IMR-90 (cell line): Measurements from ENCODE around the gene ARHGAP28. TPM values are rescaled to one million over a fixed set of nuclear protein-coding genes. Genes with fewer than 3 reads are reported as not detected.

Experiments
- ATAC-seq: fragments of 200-7000 bp; cut with Tn5 transposase; 2 replicates; pipeline ENCODE4 v1.9.1; 2020; ENCODE audit warnings: low read depth, mild to moderate bottlenecking, moderate library complexity
- BruUV-seq: library from RNA; stranded (reverse); fragments of 400-500 nt; replicated peaks from 2 replicates; lab custom pipeline; 2021; lab: Mats Ljungman, UMichigan
- CTCF ChIA-PET: fragments of 300-600 bp; formaldehyde crosslinking; extraction: SDS; loops from one replicate; lab custom pipeline; 2021; ENCODE audit warnings: antibody characterized with exemption; lab: Yijun Ruan, JAX
- POLR2A ChIA-PET: fragments of 300-600 bp; sonication (Branson Sonifier 250); formaldehyde crosslinking; loops from one replicate; lab custom pipeline; 2022; ENCODE audit warnings: antibody characterized with exemption; ENCODE audit not compliant: unreplicated experiment; lab: Charles Lee
- DNase-seq: peaks from one replicate; pipeline ENCODE4 v3.0.0; 2013
- H2AFZ ChIP-seq: replicated peaks from 2 replicates; pipeline ENCODE3; 2013; ENCODE audit warnings: low read length, mild to moderate bottlenecking; ENCODE audit not compliant: poor library complexity
- H2AK5ac ChIP-seq: 2 replicates; pipeline ENCODE4 v1.6.1; 2013; ENCODE audit warnings: low read depth, low read length, inconsistent platforms
- H2AK9ac ChIP-seq: replicated peaks from 2 replicates; pipeline ENCODE3; 2013; ENCODE audit warnings: mild to moderate bottlenecking, low read depth, low read length, moderate library complexity; ENCODE audit not compliant: poor library complexity
- H2BK120ac ChIP-seq: 2 replicates; pipeline ENCODE4 v1.6.1; 2013; ENCODE audit warnings: low read depth, low read length, inconsistent platforms
- H2BK15ac ChIP-seq: 3 replicates; pipeline ENCODE4 v1.6.1; 2013; ENCODE audit warnings: low read depth, low read length, inconsistent platforms
- H2BK20ac ChIP-seq: 2 replicates; pipeline ENCODE4 v1.6.1; 2013; ENCODE audit warnings: low read depth, mild to moderate bottlenecking, inconsistent platforms, low read length, moderate library complexity
- H2BK5ac ChIP-seq: 2 replicates; pipeline ENCODE4 v1.6.1; 2013; ENCODE audit warnings: mild to moderate bottlenecking, low read depth, low read length, inconsistent platforms; ENCODE audit not compliant: poor library complexity, severe bottlenecking
- H3K14ac ChIP-seq: replicated peaks from 2 replicates; pipeline ENCODE4 v1.6.1; 2013; ENCODE audit warnings: low read depth, low read length, inconsistent platforms
- H3K18ac ChIP-seq: 2 replicates; pipeline ENCODE4 v1.6.1; 2013; ENCODE audit warnings: low read depth, low read length, control low read depth
- H3K23ac ChIP-seq: 2 replicates; pipeline ENCODE4 v1.6.1; 2013; ENCODE audit warnings: low read depth, low read length, inconsistent platforms
- H3K27ac ChIP-seq: 2 replicates; pipeline ENCODE4 v1.5.1; 2013; ENCODE audit warnings: mild to moderate bottlenecking, control low read depth, low read length; ENCODE audit not compliant: insufficient read depth
- H3K27me3 ChIP-seq: 2 replicates; pipeline ENCODE4 v1.6.1; 2013; ENCODE audit warnings: low read length; ENCODE audit not compliant: control insufficient read depth, insufficient read depth
- H3K36me3 ChIP-seq: 2 replicates; pipeline ENCODE4 v1.6.1; 2013; ENCODE audit warnings: low read length, mixed read lengths; ENCODE audit not compliant: control insufficient read depth, insufficient read depth
- H3K4ac ChIP-seq: 2 replicates; pipeline ENCODE4 v1.6.1; 2013; ENCODE audit warnings: low read depth, low read length, inconsistent platforms
- H3K4me1 ChIP-seq: 2 replicates; pipeline ENCODE4 v1.6.1; 2013; ENCODE audit warnings: low read length, mixed read lengths; ENCODE audit not compliant: control insufficient read depth, insufficient read depth
- H3K4me2 ChIP-seq: 2 replicates; pipeline ENCODE4 v1.6.1; 2013; ENCODE audit warnings: low read depth, mild to moderate bottlenecking, control low read depth, low read length, moderate library complexity
- H3K4me3 ChIP-seq: 2 replicates; pipeline ENCODE4 v1.5.1; 2013; ENCODE audit warnings: low read depth, mild to moderate bottlenecking, control low read depth, low read length, moderate library complexity; ENCODE audit not compliant: insufficient read depth
- H3K56ac ChIP-seq: 2 replicates; pipeline ENCODE4 v1.6.1; 2013; ENCODE audit warnings: low read length, inconsistent platforms; ENCODE audit not compliant: insufficient read depth; ENCODE audit errors: extremely low read depth
- H3K79me1 ChIP-seq, 2 experiments: 2 replicates each; pipeline ENCODE4 v1.6.1; 2013; ENCODE audit warnings: low read length in 2 of 2, inconsistent platforms in 1 of 2, low read depth in 1 of 2
- H3K9ac ChIP-seq: 2 replicates; pipeline ENCODE4 v1.6.1; 2013; ENCODE audit warnings: low read depth, low read length, control low read depth
- H3K9me1 ChIP-seq: 2 replicates; pipeline ENCODE4 v1.6.1; 2013; ENCODE audit warnings: low read length, inconsistent platforms; ENCODE audit not compliant: insufficient read depth
- H3K9me3 ChIP-seq: 2 replicates; pipeline ENCODE4 v1.6.1; 2013; ENCODE audit warnings: low read length; ENCODE audit not compliant: control insufficient read depth, insufficient read depth
- H4K20me1 ChIP-seq: 2 replicates; pipeline ENCODE4 v1.6.1; 2013; ENCODE audit warnings: low read length, inconsistent platforms; ENCODE audit not compliant: insufficient read depth
- H4K5ac ChIP-seq: 2 replicates; pipeline ENCODE4 v1.6.1; 2013; ENCODE audit warnings: mild to moderate bottlenecking, low read depth, low read length, control low read depth
- H4K8ac ChIP-seq, 2 experiments: 2 replicates each; pipeline ENCODE4 v1.6.1; 2013; ENCODE audit warnings: low read depth in 2 of 2, low read length in 2 of 2, control low read depth in 1 of 2, inconsistent platforms in 1 of 2
- H4K91ac ChIP-seq: 2 replicates; pipeline ENCODE4 v1.6.1; 2013; ENCODE audit warnings: low read depth, low read length, inconsistent platforms; ENCODE audit not compliant: insufficient read depth
- BHLHE40 ChIP-seq: fragments of 150-350 bp; IDR thresholded peaks from 2 replicates; pipeline ENCODE4 v1.6.1; 2016; ENCODE audit warnings: mild to moderate bottlenecking, low read depth, low read length
- CHD1 ChIP-seq: IDR thresholded peaks from 2 replicates; pipeline ENCODE4 v1.6.1; 2012; ENCODE audit warnings: low read depth, low read length, improper control_type of control experiment
- CTCF ChIP-seq: conservative IDR thresholded peaks from 2 replicates; pipeline ENCODE4 v1.5.1; 2012; ENCODE audit warnings: mild to moderate bottlenecking, low read depth, low read length, improper control_type of control experiment
- FOS ChIP-seq: fragments of 150-350 bp; IDR thresholded peaks from 2 replicates; pipeline ENCODE4 v1.6.1; 2016; ENCODE audit warnings: low read depth, low read length
- MAFK ChIP-seq: IDR thresholded peaks from 2 replicates; pipeline ENCODE4 v1.6.1; 2012; ENCODE audit warnings: low read depth, low read length, improper control_type of control experiment
- MXI1 ChIP-seq: IDR thresholded peaks from 2 replicates; pipeline ENCODE4 v1.6.1; 2012; ENCODE audit warnings: low read depth, mild to moderate bottlenecking, low read length, moderate library complexity, borderline replicate concordance
- NFE2L2 ChIP-seq: fragments of 150-350 bp; IDR thresholded peaks from 2 replicates; pipeline ENCODE4 v1.6.1; 2016; ENCODE audit warnings: low read depth, mild to moderate bottlenecking, low read length
- RAD21 ChIP-seq: IDR thresholded peaks from 2 replicates; pipeline ENCODE4 v1.6.1; 2012; ENCODE audit warnings: low read length, improper control_type of control experiment
- RCOR1 ChIP-seq: IDR thresholded peaks from 2 replicates; pipeline ENCODE4 v1.6.1; 2012; ENCODE audit warnings: mild to moderate bottlenecking, low read length, improper control_type of control experiment; ENCODE audit not compliant: insufficient replicate concordance
- RFX5 ChIP-seq: IDR thresholded peaks from 2 replicates; pipeline ENCODE4 v1.8.0; 2012; ENCODE audit warnings: low read depth, mild to moderate bottlenecking, low read length, moderate library complexity
- WGBS, 2 experiments: methylation state at CpG; one replicate each; pipeline versions ENCODE4 v1.1.5 to v1.1.7; 2013; ENCODE audit warnings: missing lambda C conversion rate in 2 of 2; ENCODE audit not compliant: insufficient read length in 1 of 2; ENCODE audit errors: extremely low coverage in 2 of 2; 5-methylcytosine and 5-hydroxymethylcytosine counted together
- dilution Hi-C: fragments of 300-500 bp; cut with HindIII; formaldehyde crosslinking; loops from one replicate; pipeline ENCODE4 v1.14.3; 2018; ENCODE audit warnings: low sequenced_read_pairs; ENCODE audit not compliant: unreplicated experiment
- in situ Hi-C: fragments of 300-500 bp; cut with MboI; formaldehyde crosslinking; loops from 3 replicates; pipeline ENCODE4 v1.14.3; 2019; ENCODE audit warnings: low sequenced_read_pairs, inconsistent platforms, mixed read lengths
- intact Hi-C: fragments of 100-400 bp; cut with micrococcal nuclease; formaldehyde crosslinking; loops from 2 replicates; pipeline ENCODE4 v1.10.0; 2022
- polyA plus RNA-seq, 3 experiments: library from polyadenylated mRNA; depleted of rRNA; stranded (reverse); fragments of >200 nt; gene quantifications; 2 replicates each; pipeline ENCODE4 v1.2.3, GENCODE V29; 2012; ENCODE audit warnings: low replicate concordance in 1 of 3
- total RNA-seq: library from RNA; depleted of rRNA; stranded (reverse); fragments of >200 nt; gene quantifications from 2 replicates; pipeline ENCODE4 v1.2.3, GENCODE V29; 2012
- TF ChIP-seq, protein P1 (sequence below): fragments of 150-350 bp; IDR thresholded peaks from 2 replicates; pipeline ENCODE4 v1.6.1; 2016; ENCODE audit warnings: low read depth, mild to moderate bottlenecking, low read length, moderate library complexity, borderline replicate concordance
- TF ChIP-seq, protein P2 (sequence below): fragments of 150-350 bp; IDR thresholded peaks from 2 replicates; pipeline ENCODE4 v1.6.1; 2017; ENCODE audit warnings: mild to moderate bottlenecking, antibody characterized with exemption, low read length, low read depth

Gene ARHGAP28
- total and polyA plus RNA-seq, 2 of the 4 experiments (the other 2 are of a cell fraction) = 1.8 to 3.8 TPM

DNA sequence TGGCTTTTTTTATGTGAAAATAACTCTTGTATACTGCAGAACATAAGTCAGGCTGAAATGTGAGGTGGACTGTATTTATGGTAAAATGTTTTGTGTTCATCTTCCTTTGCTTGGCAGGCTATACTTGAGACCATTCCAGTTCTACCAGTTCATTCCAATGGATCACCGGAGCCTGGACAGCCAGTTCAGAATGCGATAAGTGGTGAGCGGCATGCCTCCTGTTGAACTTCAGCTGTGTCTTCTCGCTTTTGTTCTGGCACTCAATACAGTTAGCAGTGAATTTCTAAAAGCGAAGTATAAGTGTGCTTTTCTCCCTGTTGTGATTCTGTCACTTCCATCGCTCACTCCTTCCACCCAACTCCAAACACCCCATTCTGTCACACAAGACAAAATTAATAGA, 138.5 kb downstream of the ARHGAP28 start:
- CTCF ChIA-PET = no interaction called here
- H3K56ac ChIP-seq = no peak overlapping the region
- in situ Hi-C loops = no loop called here
- ATAC-seq (no peak), DNase-seq (no peak)
- no peak overlapping the region for H3K27ac ChIP-seq
- no peak overlapping the region for H2BK120ac ChIP-seq
- no peak overlapping the region for H2AK9ac ChIP-seq
- dilution Hi-C loops = no loop called here
- H2AFZ ChIP-seq = no peak overlapping the region
- no peaks in the 10 kb centered on the region for H3K9me3 ChIP-seq
- no peaks in the 10 kb centered on the region for H3K79me1 ChIP-seq
- TF ChIP-seq FOS (no peak), CTCF (no peak), MAFK (no peak), MXI1 (no peak), RCOR1 (no peak), BHLHE40 (no peak), CHD1 (no peak), RAD21 (no peak), RFX5 (no peak), NFE2L2 (no peak)
- TF ChIP-seq, protein P1, sequence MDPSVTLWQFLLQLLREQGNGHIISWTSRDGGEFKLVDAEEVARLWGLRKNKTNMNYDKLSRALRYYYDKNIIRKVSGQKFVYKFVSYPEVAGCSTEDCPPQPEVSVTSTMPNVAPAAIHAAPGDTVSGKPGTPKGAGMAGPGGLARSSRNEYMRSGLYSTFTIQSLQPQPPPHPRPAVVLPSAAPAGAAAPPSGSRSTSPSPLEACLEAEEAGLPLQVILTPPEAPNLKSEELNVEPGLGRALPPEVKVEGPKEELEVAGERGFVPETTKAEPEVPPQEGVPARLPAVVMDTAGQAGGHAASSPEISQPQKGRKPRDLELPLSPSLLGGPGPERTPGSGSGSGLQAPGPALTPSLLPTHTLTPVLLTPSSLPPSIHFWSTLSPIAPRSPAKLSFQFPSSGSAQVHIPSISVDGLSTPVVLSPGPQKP = no peak
- TF ChIP-seq, protein P2, sequence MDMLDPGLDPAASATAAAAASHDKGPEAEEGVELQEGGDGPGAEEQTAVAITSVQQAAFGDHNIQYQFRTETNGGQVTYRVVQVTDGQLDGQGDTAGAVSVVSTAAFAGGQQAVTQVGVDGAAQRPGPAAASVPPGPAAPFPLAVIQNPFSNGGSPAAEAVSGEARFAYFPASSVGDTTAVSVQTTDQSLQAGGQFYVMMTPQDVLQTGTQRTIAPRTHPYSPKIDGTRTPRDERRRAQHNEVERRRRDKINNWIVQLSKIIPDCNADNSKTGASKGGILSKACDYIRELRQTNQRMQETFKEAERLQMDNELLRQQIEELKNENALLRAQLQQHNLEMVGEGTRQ = no peak
- peaks cover 25% of the 10 kb centered on the region for H3K36me3 ChIP-seq
- POLR2A ChIA-PET = no interaction called here
- 81% methylated on average over 3 of the region's 6 CpGs; no CpG with 5 or more reads in 1 of the 2 experiments for WGBS, 2 experiments
- H3K9me1 ChIP-seq = no peaks in the 10 kb centered on the region
- H3K23ac ChIP-seq = no peak overlapping the region; the same call in 1 of the 2 replicates
- H3K27me3 ChIP-seq = no peaks in the 10 kb centered on the region
- H2BK20ac ChIP-seq = no peak overlapping the region
- no peaks in the 10 kb centered on the region for H4K20me1 ChIP-seq
- no peak overlapping the region for H2BK15ac ChIP-seq
- H4K5ac ChIP-seq = no peak overlapping the region
- no peak overlapping the region for H3K14ac ChIP-seq
- no peak overlapping the region for H3K4ac ChIP-seq
- no peak overlapping the region for H3K4me2 ChIP-seq
- no peak overlapping the region for H3K9ac ChIP-seq
- H3K4me1 ChIP-seq = peaks cover 2% of the 10 kb centered on the region; the same call in 1 of the 2 replicates
- BruUV-seq = no TSS peak
- no peak overlapping the region for H4K8ac ChIP-seq
- H2AK5ac ChIP-seq = no peak overlapping the region
- intact Hi-C loops = no loop called here
- no peak overlapping the region for H3K18ac ChIP-seq
- H3K4me3 ChIP-seq = no peak overlapping the region
- H4K91ac ChIP-seq = no peak overlapping the region
- H2BK5ac ChIP-seq = no peak overlapping the region
